Mammary epithelial cell (primary cell): ENCODE results near the gene COL4A1.

Experiments used
- CTCF ChIP-seq, 2 donors: IDR thresholded peaks in 1 of 2; conservative IDR thresholded peaks in 1 of 2; 2 replicates each; pipeline ENCODE4 v1.5.1; 2011 to 2012; ENCODE audit warnings: inconsistent platforms in 2 of 2, low read length in 2 of 2, mild to moderate bottlenecking in 2 of 2, control low read depth in 1 of 2, low read depth in 1 of 2; ENCODE audit not compliant: insufficient read depth in 1 of 2; ENCODE audit errors: extremely low read depth in 1 of 2
- EZH2 ChIP-seq: IDR thresholded peaks from 2 replicates; pipeline ENCODE4 v1.6.1; 2012; ENCODE audit warnings: low read length, inconsistent platforms, borderline replicate concordance

- TF ChIP-seq CTCF (conservative IDR thresholded peaks at IDR 0.05 in 1 of 2, IDR thresholded peaks at IDR 0.05 in 1 of 2; ENCODE audit: extremely low read depth in 1 of 2, insufficient read depth in 1 of 2, low read depth in 1 of 2, low read length in 2 of 2) = no peak
- TF ChIP-seq EZH2 = no peak
Observed at GRCh38 chr13:110245416-110245899, 61.5 kb downstream of the COL4A1 start.
